Stimulated activated naive CD4-positive, alpha-beta T cell treated with Interleukin-2 at 50 U/mL for 16 hours (primary cell): ENCODE data around the gene CDC42BPA.

Source experiments
- DNase-seq: peaks from one replicate; lab custom pipeline; 2025; lab: John Stamatoyannopoulos, UW

The CDC42BPA gene

GRCh38 chr1:226979517-226980121 lies 338.7 kb downstream of the CDC42BPA start:
- DNase-seq, result no peak

- no peak for DNase-seq
These were observed 339.2 kb downstream of the CDC42BPA start for GRCh38 chr1:226979115-226979516.

- no peak for DNase-seq
These were observed 339.7 kb downstream of the CDC42BPA start for GRCh38 chr1:226978432-226979114.

- no peak for DNase-seq
These were observed 340.5 kb downstream of the CDC42BPA start for GRCh38 chr1:226977643-226978431.

- DNase-seq, result no peak
These were observed 341.2 kb downstream of the CDC42BPA start for GRCh38 chr1:226976978-226977642.

GRCh38 chr1:226976276-226976977 lies 341.9 kb downstream of the CDC42BPA start:
- no peak for DNase-seq

GRCh38 chr1:226975259-226976250 lies 342.7 kb downstream of the CDC42BPA start:
- DNase-seq, result no peak

GRCh38 chr1:226974544-226975258 lies 343.6 kb downstream of the CDC42BPA start:
- DNase-seq, result no peak

- DNase-seq, result no peak
These were observed 344.3 kb downstream of the CDC42BPA start for GRCh38 chr1:226973898-226974543.

GRCh38 chr1:226973371-226973897 lies 344.9 kb downstream of the CDC42BPA start:
- no peak for DNase-seq

- DNase-seq, result no peak
These were observed 345.4 kb downstream of the CDC42BPA start for GRCh38 chr1:226972931-226973330.

GRCh38 chr1:226971765-226972164 lies 346.5 kb downstream of the CDC42BPA start:
- no peak for DNase-seq

GRCh38 chr1:226967665-226968064 lies 350.6 kb downstream of the CDC42BPA start:
- no peak for DNase-seq

GRCh38 chr1:226966683-226967082 lies 351.6 kb downstream of the CDC42BPA start:
- DNase-seq, result no peak

- no peak for DNase-seq
These were observed 352.5 kb downstream of the CDC42BPA start for GRCh38 chr1:226965581-226966440.

GRCh38 chr1:226964611-226965486 lies 353.4 kb downstream of the CDC42BPA start:
- no peak for DNase-seq

GRCh38 chr1:226964068-226964425 lies 354.2 kb downstream of the CDC42BPA start:
- DNase-seq, result no peak
